ENCODE measurements around the gene PGS1.
A peak's percentile ranks its signal among the peaks of the same experiment; 100 is the strongest.
"Not testable (repeated sequence)": the region's sequence is repeated elsewhere in the genome, so short reads cannot be mapped to it uniquely, and the experiment has no call there.

Gene PGS1, protein sequence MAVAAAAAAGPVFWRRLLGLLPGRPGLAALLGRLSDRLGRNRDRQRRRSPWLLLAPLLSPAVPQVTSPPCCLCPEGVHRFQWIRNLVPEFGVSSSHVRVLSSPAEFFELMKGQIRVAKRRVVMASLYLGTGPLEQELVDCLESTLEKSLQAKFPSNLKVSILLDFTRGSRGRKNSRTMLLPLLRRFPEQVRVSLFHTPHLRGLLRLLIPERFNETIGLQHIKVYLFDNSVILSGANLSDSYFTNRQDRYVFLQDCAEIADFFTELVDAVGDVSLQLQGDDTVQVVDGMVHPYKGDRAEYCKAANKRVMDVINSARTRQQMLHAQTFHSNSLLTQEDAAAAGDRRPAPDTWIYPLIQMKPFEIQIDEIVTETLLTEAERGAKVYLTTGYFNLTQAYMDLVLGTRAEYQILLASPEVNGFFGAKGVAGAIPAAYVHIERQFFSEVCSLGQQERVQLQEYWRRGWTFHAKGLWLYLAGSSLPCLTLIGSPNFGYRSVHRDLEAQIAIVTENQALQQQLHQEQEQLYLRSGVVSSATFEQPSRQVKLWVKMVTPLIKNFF

GRCh38 chr17:78378225-78379130 is at the start of gene PGS1:
TSS of gene PGS1 (plus strand) at chr17:78378649. CDS start at chr17:78378666, 17 bp downstream.
- peaks cover 0 to 47% (median 28%) of the 10 kb centered on the region in 4 donors for H3K4me1 ChIP-seq
- no peaks in the 10 kb centered on the region for H3K9me3 ChIP-seq
- no peaks in the 10 kb centered on the region for H3K27me3 ChIP-seq
- H3K36me3 ChIP-seq = no peaks in the 10 kb centered on the region
- H3K27ac ChIP-seq = peak within 1 kb of the TSS; percentile 85 to 88
- intact Hi-C loops (cut with DNase I; ENCODE audit: low total_unique reads) = no loop called here
- DNase-seq = peak; percentile 70 to 84
- TF ChIP-seq CTCF (IDR thresholded peaks at IDR 0.05) = peak in 1 of 2 experiments; percentile 13
- peak within 1 kb of the TSS; percentile 91 to 94 for H3K4me3 ChIP-seq

DNA sequence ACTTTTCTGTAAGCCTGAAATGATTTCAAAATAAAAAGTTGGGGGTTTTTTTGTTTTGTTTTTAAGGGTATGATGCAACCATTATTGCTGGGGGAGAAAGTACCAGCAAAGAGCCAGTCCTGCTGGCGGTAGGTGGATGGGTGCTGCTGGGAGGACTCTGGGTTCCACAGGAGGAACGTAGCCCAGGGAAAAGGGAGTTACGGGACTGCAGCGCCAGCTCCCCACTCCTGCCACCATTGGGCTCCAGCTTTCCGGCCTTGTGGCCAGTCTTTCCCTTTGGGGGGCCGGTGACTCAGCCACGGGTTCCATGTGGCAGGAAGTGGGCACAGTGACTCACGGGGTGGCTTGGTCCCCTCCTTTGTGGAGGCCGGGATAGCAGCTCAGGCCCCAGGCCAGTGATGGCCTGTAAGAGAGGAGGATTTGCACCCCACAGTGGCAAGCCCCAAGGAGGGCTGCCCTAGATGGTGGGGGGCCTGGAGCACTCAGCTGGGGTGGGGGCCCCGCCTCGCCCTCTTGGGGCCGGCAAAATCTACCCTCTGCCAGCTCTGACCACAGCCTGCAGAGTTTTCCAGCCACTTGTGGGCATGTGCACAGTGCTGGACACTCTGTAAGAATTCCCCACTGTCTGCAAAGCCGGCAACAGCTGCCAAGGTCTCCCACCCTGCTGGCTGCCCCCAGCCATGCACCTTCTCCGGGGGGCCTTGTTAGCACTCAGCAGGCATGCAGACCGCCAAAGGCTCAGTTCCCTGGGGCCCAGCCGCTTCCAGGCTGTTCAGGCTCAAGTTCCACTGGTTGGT is 49.0 kb upstream of the PGS1 start:
- DNase-seq = no peak
- no peaks in the 10 kb centered on the region for H3K9me3 ChIP-seq
- H3K27me3 ChIP-seq = no peaks in the 10 kb centered on the region
- no peak for TF ChIP-seq CTCF (IDR thresholded peaks at IDR 0.05)
- no peaks in the 10 kb centered on the region for H3K36me3 ChIP-seq
- no peak overlapping the region for H3K4me3 ChIP-seq
- H3K27ac ChIP-seq = peak overlapping the region; percentile 41 to 44
- intact Hi-C loops (cut with DNase I; ENCODE audit: low total_unique reads) = no loop called here
- peaks cover 0 to 22% (median 6%) of the 10 kb centered on the region in 4 donors for H3K4me1 ChIP-seq

- Histone ChIP-seq H3K27ac (no peak overlapping the region), H3K36me3 (no peaks in the 10 kb centered on the region)
Measured at GRCh38 chr17:78330570-78331224, 47.8 kb upstream of the PGS1 start.

GRCh38 chr17:78331355-78331754 is 47.1 kb upstream of the PGS1 start:
- DNase-seq; H3K9me3 ChIP-seq; H3K27me3 ChIP-seq; H3K4me3 ChIP-seq; H3K36me3 ChIP-seq; H3K27ac ChIP-seq; H3K4me1 ChIP-seq; intact Hi-C loops (cut with DNase I; ENCODE audit: low total_unique reads): not testable (repeated sequence)

More at GRCh38 chr17:78330570-78331224, 47.8 kb upstream of the PGS1 start:
- Histone ChIP-seq H3K9me3 (no peaks in the 10 kb centered on the region), H3K4me1 (peaks cover 0 to 9% (median 0%) of the 10 kb centered on the region in 4 donors), H3K27me3 (no peaks in the 10 kb centered on the region), H3K4me3 (no peak overlapping the region)
- TF ChIP-seq CTCF (IDR thresholded peaks at IDR 0.05) = no peak
- intact Hi-C loops (cut with DNase I; ENCODE audit: low total_unique reads) = no loop called here
- no peak for DNase-seq

GRCh38 chr17:78332991-78333390 is 45.5 kb upstream of the PGS1 start:
- Histone ChIP-seq H3K4me3 (no peak overlapping the region), H3K27ac (no peak overlapping the region), H3K27me3 (no peaks in the 10 kb centered on the region), H3K9me3 (no peaks in the 10 kb centered on the region), H3K4me1 (peaks cover 0 to 7% (median 0%) of the 10 kb centered on the region in 4 donors), H3K36me3 (no peaks in the 10 kb centered on the region)
- no peak for TF ChIP-seq CTCF (IDR thresholded peaks at IDR 0.05)
- intact Hi-C loops (cut with DNase I; ENCODE audit: low total_unique reads) = no loop called here
- DNase-seq = no peak
